MCF 10A (cell line): ENCODE data around the gene SNRPB2. TPM values are rescaled to one million over a fixed set of nuclear protein-coding genes. Genes with fewer than 3 reads are reported as not detected.

Experiments
- BruUV-seq: library from RNA; stranded (reverse); fragments of 400-500 nt; replicated peaks from 2 replicates; lab custom pipeline; 2021; lab: Mats Ljungman, UMichigan
- CTCF ChIA-PET: fragments of 300-600 bp; sonication (Branson Sonifier 250); formaldehyde crosslinking; extraction: SDS; loops from one replicate; lab custom pipeline; 2021; ENCODE audit warnings: antibody characterized with exemption, inconsistent platforms; lab: Yijun Ruan, JAX
- POLR2A ChIA-PET: fragments of 300-600, 350-650 bp; sonication (Branson Sonifier 250); formaldehyde crosslinking; extraction: SDS; loops from one replicate; lab custom pipeline; 2020; ENCODE audit warnings: antibody characterized with exemption, inconsistent platforms; lab: Yijun Ruan, JAX
- DNase-seq: peaks from one replicate; pipeline ENCODE4 v3.0.0-alpha.2; 2018; ENCODE audit not compliant: unreplicated experiment
- H3K27ac Mint-ChIP-seq: one replicate; pipeline ENCODE4 v1.8.0; 2022; ENCODE audit warnings: mild to moderate bottlenecking, low read depth, mixed read lengths; ENCODE audit not compliant: unreplicated experiment
- H3K27me3 Mint-ChIP-seq: one replicate; pipeline ENCODE4 v1.8.0; 2022; ENCODE audit warnings: mixed read lengths; ENCODE audit not compliant: insufficient read depth, unreplicated experiment
- H3K36me3 Mint-ChIP-seq: one replicate; pipeline ENCODE4 v1.8.0; 2022; ENCODE audit warnings: mild to moderate bottlenecking, moderate library complexity, mixed read lengths; ENCODE audit not compliant: insufficient read depth, unreplicated experiment
- H3K4me1 Mint-ChIP-seq: one replicate; pipeline ENCODE4 v1.8.0; 2022; ENCODE audit warnings: mixed read lengths; ENCODE audit not compliant: insufficient read depth, unreplicated experiment
- H3K4me3 Mint-ChIP-seq: one replicate; pipeline ENCODE4 v1.8.0; 2022; ENCODE audit warnings: mild to moderate bottlenecking, moderate library complexity, mixed read lengths; ENCODE audit not compliant: unreplicated experiment
- H3K9me3 Mint-ChIP-seq: one replicate; pipeline ENCODE4 v1.8.0; 2022; ENCODE audit warnings: mixed read lengths; ENCODE audit not compliant: unreplicated experiment
- intact Hi-C: fragments of 100-400 bp; cut with micrococcal nuclease; formaldehyde crosslinking; loops from 2 replicates; pipeline ENCODE4 v1.14.1; 2022
- total RNA-seq: library from RNA; stranded (reverse); gene quantifications from 2 replicates; pipeline ENCODE4 v1.2.3, GENCODE V29; 2022
- TF ChIP-seq, protein P1 (sequence below): fragments of 200-600 bp; IDR thresholded peaks from one replicate; pipeline ENCODE4 v1.8.0; 2022; ENCODE audit warnings: antibody characterized with exemption, mild to moderate bottlenecking; ENCODE audit not compliant: unreplicated experiment

SNRPB2 gene
- total RNA-seq, 1 experiment from 2014 or later = 57.7 TPM

DNA sequence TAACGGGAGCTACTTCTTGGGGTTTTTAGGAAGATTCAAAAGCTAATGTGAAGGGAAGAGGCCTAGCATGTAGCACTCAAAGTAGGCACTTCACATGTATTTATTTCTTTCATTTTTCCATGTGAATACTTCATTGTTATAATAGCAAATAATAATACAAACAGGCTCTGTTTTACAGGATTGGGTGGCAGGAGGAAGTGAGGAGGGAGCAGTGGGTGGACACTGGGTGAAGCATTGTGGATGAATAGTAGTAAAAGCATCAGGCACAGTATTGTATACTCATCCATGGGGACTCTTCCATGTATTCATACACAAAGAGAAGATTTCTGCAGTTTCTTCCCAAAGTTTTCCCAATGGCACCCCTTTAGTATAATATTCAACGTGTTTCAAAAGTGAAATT, 38.4 kb upstream of the SNRPB2 start:
- Mint-ChIP-seq H3K9me3 (no peaks in the 10 kb centered on the region), H3K27ac (no peak overlapping the region), H3K4me3 (no peak overlapping the region), H3K36me3 (no peaks in the 10 kb centered on the region), H3K4me1 (no peaks in the 10 kb centered on the region), H3K27me3 (no peaks in the 10 kb centered on the region)
- TF ChIP-seq, protein P1, sequence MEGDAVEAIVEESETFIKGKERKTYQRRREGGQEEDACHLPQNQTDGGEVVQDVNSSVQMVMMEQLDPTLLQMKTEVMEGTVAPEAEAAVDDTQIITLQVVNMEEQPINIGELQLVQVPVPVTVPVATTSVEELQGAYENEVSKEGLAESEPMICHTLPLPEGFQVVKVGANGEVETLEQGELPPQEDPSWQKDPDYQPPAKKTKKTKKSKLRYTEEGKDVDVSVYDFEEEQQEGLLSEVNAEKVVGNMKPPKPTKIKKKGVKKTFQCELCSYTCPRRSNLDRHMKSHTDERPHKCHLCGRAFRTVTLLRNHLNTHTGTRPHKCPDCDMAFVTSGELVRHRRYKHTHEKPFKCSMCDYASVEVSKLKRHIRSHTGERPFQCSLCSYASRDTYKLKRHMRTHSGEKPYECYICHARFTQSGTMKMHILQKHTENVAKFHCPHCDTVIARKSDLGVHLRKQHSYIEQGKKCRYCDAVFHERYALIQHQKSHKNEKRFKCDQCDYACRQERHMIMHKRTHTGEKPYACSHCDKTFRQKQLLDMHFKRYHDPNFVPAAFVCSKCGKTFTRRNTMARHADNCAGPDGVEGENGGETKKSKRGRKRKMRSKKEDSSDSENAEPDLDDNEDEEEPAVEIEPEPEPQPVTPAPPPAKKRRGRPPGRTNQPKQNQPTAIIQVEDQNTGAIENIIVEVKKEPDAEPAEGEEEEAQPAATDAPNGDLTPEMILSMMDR = no peak
- BruUV-seq = no TSS peak
- ChIA-PET CTCF (interaction anchor here (0.7 kb wide), 1 partner anchor 12 kb away, joined by 3 read pairs; no protein-coding TSS in a partner anchor), POLR2A (no interaction called here)
- no peak for DNase-seq
- intact Hi-C loops = no loop called here

DNA sequence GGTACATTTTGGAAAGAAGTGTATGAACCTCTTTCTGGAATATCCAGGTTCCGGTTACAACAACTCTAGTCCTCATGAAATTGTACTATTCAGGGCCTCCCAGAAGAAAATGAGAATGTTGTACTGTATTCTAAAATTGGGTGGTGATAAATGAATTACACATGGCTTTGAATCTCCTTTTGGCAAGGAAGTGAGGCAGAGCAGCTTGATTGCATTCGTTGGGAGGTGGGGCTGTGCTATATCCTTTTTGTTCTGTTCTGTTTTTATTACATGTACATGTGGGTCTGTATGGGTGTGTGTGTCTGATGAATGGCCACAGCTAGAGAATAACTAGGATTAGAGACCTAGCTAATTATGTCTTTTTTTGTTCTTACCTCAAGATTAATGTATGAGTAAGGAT, 37.8 kb upstream of the SNRPB2 start:
- no peaks in the 10 kb centered on the region for H3K27me3 Mint-ChIP-seq
- no peaks in the 10 kb centered on the region for H3K36me3 Mint-ChIP-seq
- ChIA-PET POLR2A (interaction anchor here (0.8 to 1.0 kb wide), 2 partner anchors 30 to 77 kb away, joined by 3 read pairs; no protein-coding TSS in a partner anchor), CTCF (interaction anchor here (0.5 to 0.7 kb wide), 2 partner anchors 32 to 68 kb away, joined by 3 read pairs; no protein-coding TSS in a partner anchor)
- intact Hi-C loops = no loop called here
- TF ChIP-seq, protein P1 = no peak
- no peak overlapping the region for H3K27ac Mint-ChIP-seq
- BruUV-seq = no TSS peak
- H3K4me3 Mint-ChIP-seq = no peak overlapping the region
- DNase-seq = no peak
- no peaks in the 10 kb centered on the region for H3K9me3 Mint-ChIP-seq
- H3K4me1 Mint-ChIP-seq = no peaks in the 10 kb centered on the region

DNA sequence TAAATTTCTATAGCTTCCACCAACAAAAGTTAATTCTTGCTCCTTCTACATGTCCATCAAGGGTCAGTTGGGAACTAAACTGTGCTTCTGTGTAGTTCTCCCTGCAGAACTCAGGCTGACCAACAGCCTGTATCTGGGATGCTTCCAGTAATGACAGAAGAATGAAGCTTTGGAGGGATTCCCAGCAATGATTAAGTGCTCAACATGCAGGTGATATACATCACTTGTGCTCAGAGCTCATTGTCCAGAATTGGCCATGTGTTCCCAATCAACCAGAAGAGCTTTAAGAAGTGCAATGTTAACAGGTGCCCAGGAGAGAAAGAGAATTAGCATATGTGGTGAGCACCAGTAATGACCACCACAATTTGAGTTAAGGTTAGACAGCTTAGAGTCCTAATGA, 37.4 kb upstream of the SNRPB2 start:
- no peak for DNase-seq
- POLR2A ChIA-PET = interaction anchor here (0.8 to 1.0 kb wide), 2 partner anchors 29 to 77 kb away, joined by 3 read pairs; no protein-coding TSS in a partner anchor
- Mint-ChIP-seq H3K27ac (no peak overlapping the region), H3K4me3 (no peak overlapping the region), H3K36me3 (no peaks in the 10 kb centered on the region), H3K9me3 (no peaks in the 10 kb centered on the region), H3K4me1 (no peaks in the 10 kb centered on the region), H3K27me3 (no peaks in the 10 kb centered on the region)
- TF ChIP-seq, protein P1 = no peak
- no TSS peak for BruUV-seq
- CTCF ChIA-PET = interaction anchor here (0.5 to 0.7 kb wide), 3 partner anchors 15 to 68 kb away, joined by 3 read pairs; no protein-coding TSS in a partner anchor
- intact Hi-C loops = no loop called here

DNA sequence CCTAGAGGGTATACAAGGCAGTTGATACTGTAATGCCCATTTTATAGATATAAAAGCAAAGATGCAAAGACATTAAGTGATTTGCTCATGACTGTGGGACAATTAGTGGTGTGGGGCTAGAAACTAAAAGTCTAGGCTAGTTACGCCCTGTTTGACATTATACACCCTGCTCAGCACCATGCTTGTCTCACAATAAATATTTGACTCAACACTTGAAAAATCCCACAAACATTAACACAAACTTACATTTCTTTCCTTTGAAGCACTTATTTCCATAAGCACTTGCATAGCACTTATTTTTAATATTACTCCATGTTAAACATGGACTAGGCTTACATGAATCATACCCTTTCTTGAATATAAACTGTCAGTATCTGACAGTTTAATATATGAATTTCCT, 36.5 kb upstream of the SNRPB2 start:
- intact Hi-C loops = no loop called here
- Mint-ChIP-seq H3K4me3 (no peak overlapping the region), H3K9me3 (no peaks in the 10 kb centered on the region), H3K36me3 (no peaks in the 10 kb centered on the region), H3K4me1 (no peaks in the 10 kb centered on the region), H3K27ac (no peak overlapping the region), H3K27me3 (no peaks in the 10 kb centered on the region)
- DNase-seq = no peak
- TF ChIP-seq, protein P1 = no peak
- CTCF ChIA-PET = interaction anchor here (0.6 kb wide), 2 partner anchors 16 to 110 kb away, joined by 3 read pairs; no protein-coding TSS in a partner anchor
- no TSS peak for BruUV-seq
- POLR2A ChIA-PET = no interaction called here
